Brain microvascular endothelial cell (primary cell): ENCODE data around the gene HMGN1.

Experiments used
- DNase-seq: peaks from one replicate; pipeline ENCODE4 v3.0.0-alpha.2; 2020
- H3K27ac ChIP-seq: fragments of 250-450 bp; sonication (Bioruptor Pico); 2 replicates; pipeline ENCODE4 v1.5.1; 2020; ENCODE audit warnings: mild to moderate bottlenecking, moderate library complexity
- H3K27me3 ChIP-seq: fragments of 250-450 bp; sonication (Bioruptor Pico); replicated peaks from 2 replicates; pipeline ENCODE4 v1.5.1; 2020; ENCODE audit warnings: mild to moderate bottlenecking
- H3K36me3 ChIP-seq: fragments of 250-450 bp; sonication (Bioruptor Pico); replicated peaks from 2 replicates; pipeline ENCODE4 v1.5.1; 2020; ENCODE audit warnings: mild to moderate bottlenecking
- H3K4me3 ChIP-seq: 2 replicates; pipeline ENCODE4 v1.5.1; 2011; ENCODE audit warnings: low read depth, mild to moderate bottlenecking, control low read depth, low read length, moderate library complexity
- in situ Hi-C: cut with HindIII; loops from 2 replicates; pipeline ENCODE4 v1.10.0; 2017; ENCODE audit warnings: low sequenced_read_pairs, low pct_ligation_motif_present
- TF ChIP-seq, protein P1 (sequence below): IDR thresholded peaks from 2 replicates; pipeline ENCODE4 v1.5.1; 2011; ENCODE audit warnings: low read depth, mild to moderate bottlenecking, moderate library complexity, low read length, control low read depth, inconsistent platforms; ENCODE audit errors: missing control alignments

The HMGN1 gene

DNA sequence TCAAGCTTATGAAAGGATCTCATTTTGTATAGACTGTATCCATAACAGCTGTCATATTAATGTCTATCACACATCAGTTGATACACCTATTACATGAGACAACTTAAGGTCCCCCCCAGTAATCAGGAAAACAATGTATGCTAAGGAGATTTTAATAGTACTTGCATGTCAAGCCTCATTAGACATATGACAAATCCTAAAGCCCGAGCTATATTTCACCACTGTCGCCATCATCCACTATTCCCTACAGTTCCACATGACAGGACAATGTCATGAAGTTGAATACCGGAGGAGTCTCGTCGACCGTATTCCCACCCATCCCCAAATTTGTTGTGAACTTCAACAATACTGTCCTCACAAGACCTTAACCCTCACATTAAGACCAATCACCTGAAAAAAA, 3.4 kb downstream of the HMGN1 start:
- in situ Hi-C loops, result no loop called here
- Histone ChIP-seq H3K27me3 (no peaks in the 10 kb centered on the region), H3K36me3 (peaks cover 42% of the 10 kb centered on the region), H3K27ac (no peak overlapping the region), H3K4me3 (no peak overlapping the region)
- no peak for DNase-seq
- TF ChIP-seq, protein P1, sequence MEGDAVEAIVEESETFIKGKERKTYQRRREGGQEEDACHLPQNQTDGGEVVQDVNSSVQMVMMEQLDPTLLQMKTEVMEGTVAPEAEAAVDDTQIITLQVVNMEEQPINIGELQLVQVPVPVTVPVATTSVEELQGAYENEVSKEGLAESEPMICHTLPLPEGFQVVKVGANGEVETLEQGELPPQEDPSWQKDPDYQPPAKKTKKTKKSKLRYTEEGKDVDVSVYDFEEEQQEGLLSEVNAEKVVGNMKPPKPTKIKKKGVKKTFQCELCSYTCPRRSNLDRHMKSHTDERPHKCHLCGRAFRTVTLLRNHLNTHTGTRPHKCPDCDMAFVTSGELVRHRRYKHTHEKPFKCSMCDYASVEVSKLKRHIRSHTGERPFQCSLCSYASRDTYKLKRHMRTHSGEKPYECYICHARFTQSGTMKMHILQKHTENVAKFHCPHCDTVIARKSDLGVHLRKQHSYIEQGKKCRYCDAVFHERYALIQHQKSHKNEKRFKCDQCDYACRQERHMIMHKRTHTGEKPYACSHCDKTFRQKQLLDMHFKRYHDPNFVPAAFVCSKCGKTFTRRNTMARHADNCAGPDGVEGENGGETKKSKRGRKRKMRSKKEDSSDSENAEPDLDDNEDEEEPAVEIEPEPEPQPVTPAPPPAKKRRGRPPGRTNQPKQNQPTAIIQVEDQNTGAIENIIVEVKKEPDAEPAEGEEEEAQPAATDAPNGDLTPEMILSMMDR, result no peak

DNA sequence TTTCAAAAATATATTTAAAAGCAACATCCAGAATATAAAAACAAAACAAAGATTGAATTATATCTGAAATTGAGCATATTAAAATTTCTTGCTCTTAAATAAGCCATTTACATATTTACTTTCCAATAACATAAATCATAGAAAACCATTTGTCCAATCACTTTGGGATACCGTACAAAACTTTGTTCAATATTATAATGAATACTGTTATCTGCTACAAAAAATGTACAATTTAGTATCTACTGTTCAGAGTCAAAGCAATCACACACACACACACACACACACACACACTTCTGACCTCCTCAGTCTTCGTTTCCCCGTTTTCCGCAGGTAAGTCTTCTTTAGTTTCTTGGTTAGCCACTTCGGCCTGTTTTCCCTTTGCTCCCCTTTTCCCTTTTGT, 4.0 kb downstream of the HMGN1 start:
- Histone ChIP-seq H3K27me3 (no peaks in the 10 kb centered on the region), H3K36me3 (peaks cover 42% of the 10 kb centered on the region)
- TF ChIP-seq, protein P1, result no peak

DNA sequence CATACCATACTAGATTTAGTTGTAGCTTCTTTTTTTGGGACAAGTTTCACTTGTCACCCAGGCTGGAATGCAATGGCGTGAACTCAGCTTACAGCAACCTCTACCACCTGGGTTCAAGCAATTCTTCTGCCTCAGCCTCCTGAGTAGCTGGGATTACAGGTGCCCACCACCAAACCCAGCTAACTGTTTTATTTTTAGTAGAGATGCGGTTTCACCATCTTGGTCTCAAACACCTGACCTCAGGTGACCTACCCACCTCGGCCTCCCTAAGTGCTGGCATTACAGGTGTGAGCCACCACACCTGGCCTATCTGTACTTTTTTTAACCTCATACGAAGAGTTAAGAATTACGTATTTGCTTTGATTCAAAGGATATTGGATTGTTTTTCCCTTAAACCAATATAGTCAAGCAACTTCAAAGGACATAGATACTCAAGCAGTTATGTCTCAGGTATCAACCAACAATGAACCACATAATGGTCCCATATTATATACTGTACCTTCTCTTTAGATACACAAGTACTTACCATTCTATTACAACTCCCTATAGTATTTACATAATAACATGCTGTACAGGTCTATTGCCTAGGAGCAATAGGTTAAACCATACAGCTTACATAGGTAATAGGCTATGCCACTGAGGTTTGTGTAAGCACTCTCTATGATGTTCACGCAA, 7.5 kb downstream of the HMGN1 start:
- Histone ChIP-seq H3K27me3 (no peaks in the 10 kb centered on the region), H3K36me3 (peaks cover 39% of the 10 kb centered on the region), H3K27ac (no peak overlapping the region), H3K4me3 (no peak overlapping the region)
- TF ChIP-seq, protein P1, result no peak
- DNase-seq, result no peak
- in situ Hi-C loops, result no loop called here

More for the DNA sequence above, 4.0 kb downstream of the HMGN1 start:
- Histone ChIP-seq H3K27ac (no peak overlapping the region), H3K4me3 (no peak overlapping the region)
- DNase-seq, result no peak
- in situ Hi-C loops, result no loop called here

DNA sequence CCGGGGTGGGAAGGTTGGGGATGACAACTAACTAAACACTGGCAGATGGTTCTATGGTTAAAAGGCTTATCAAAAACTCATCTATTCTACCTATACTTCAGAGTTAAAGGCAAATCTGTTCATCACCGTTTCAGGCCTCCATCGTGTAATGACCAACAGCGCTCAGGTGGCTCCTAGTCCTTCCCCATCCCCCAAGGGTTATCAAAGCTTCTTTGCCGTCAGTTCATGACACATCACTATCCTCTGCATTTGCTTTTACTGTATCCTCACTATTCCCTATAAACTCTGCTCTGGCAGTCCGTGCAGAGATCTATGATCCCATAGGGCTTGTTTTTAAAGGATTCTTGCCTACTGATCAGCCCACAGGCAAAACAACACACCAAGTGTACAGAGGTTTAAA, 8.2 kb downstream of the HMGN1 start:
- Histone ChIP-seq H3K4me3 (no peak overlapping the region), H3K27ac (no peak overlapping the region), H3K36me3 (peaks cover 36% of the 10 kb centered on the region), H3K27me3 (no peaks in the 10 kb centered on the region)
- TF ChIP-seq, protein P1, result no peak
- in situ Hi-C loops, result no loop called here
- DNase-seq, result no peak

DNA sequence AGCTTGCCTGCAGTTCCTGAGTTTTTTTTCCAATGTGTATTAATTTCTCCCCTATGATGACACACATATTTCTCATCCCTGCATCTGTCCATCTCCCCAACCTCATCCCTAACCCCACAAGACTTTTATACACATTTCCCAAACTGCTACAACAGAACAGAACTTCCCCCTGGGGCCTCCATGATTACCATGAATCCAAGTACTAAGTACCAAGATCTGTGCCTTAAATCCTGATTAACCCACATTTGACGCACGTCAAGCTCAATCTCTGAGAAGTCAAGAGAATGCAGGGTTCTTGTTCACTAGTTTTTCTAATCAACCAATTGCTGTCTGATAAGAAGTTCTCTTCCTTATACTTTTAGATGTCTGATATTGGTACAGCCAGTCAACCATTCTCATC, 9.7 kb downstream of the HMGN1 start:
- H3K36me3 ChIP-seq, result peaks cover 25% of the 10 kb centered on the region
- no peak for DNase-seq
- no peak overlapping the region for H3K4me3 ChIP-seq
- no peak overlapping the region for H3K27ac ChIP-seq
- in situ Hi-C loops, result no loop called here
- no peaks in the 10 kb centered on the region for H3K27me3 ChIP-seq
- TF ChIP-seq, protein P1, result no peak

DNA sequence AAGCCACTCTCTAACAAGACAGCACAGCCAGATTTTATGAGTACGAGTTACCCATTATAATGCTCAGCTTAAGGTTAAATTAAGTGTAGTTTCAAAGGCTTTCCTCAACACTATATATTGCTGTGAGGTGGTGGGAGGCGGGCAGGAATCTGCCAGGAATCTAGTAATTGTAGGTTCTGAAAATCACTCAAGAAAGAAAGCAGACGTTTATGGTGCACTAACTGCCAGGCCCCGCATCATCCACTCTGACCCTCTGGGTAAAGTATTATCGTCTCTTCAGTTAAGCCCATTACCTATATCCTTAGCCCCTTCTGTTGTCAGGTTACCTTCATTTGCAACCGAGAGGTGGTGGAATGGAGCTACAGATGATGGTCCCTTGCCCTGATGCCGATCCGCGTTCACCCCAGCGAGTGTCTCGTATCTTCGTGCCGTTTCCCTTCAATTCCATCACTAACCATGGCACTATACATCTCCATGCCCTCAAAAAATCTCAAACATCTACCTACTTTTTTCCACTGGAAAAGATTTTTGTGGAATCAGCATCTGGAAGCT, 12.4 kb downstream of the HMGN1 start:
- Histone ChIP-seq H3K27me3 (no peaks in the 10 kb centered on the region), H3K4me3 (no peak overlapping the region), H3K27ac (no peak overlapping the region), H3K36me3 (peaks cover 5% of the 10 kb centered on the region)
- in situ Hi-C loops, result no loop called here
- TF ChIP-seq, protein P1, result no peak
- DNase-seq, result no peak
